ENCODE data around the gene ALG11.

Gene ALG11

GRCh38 chr13:52006523-52007245 is 5.5 kb upstream of the ALG11 start:
- TF ChIP-seq ZFX (IDR thresholded peaks at IDR 0.05; ENCODE audit: borderline replicate concordance) (no peak), CTCF (IDR thresholded peaks at IDR 0.05) (no peak)

GRCh38 chr13:52009946-52010345 is 2.3 kb upstream of the ALG11 start:
- TF ChIP-seq ZFX (IDR thresholded peaks at IDR 0.05; ENCODE audit: borderline replicate concordance) (no peak), CTCF (IDR thresholded peaks at IDR 0.05) (no peak)
- no peak overlapping the region for H3K27ac ChIP-seq

More at GRCh38 chr13:52006523-52007245, 5.5 kb upstream of the ALG11 start:
- H3K27ac ChIP-seq, result no peak overlapping the region

- peak within 1 kb of the TSS; percentile 60 for H3K27ac ChIP-seq
Observed at GRCh38 chr13:52010890-52011631, 1.1 kb upstream of the ALG11 start, which contains the start of gene ATP7B. ATP7B (minus strand) TSS chr13:52011450; CDS start chr13:52011337, 113 bp downstream.

GRCh38 chr13:52012512-52012836 is 276 bp downstream of the ALG11 start:
- peak overlapping the region; percentile 60 for H3K27ac ChIP-seq
- TF ChIP-seq CTCF (IDR thresholded peaks at IDR 0.05) (no peak), ZFX (IDR thresholded peaks at IDR 0.05; ENCODE audit: borderline replicate concordance) (no peak)

More at GRCh38 chr13:52010890-52011631, 1.1 kb upstream of the ALG11 start, which contains the start of gene ATP7B:
- TF ChIP-seq ZFX (IDR thresholded peaks at IDR 0.05; ENCODE audit: borderline replicate concordance) (no peak), CTCF (IDR thresholded peaks at IDR 0.05) (no peak)

- TF ChIP-seq ZFX (IDR thresholded peaks at IDR 0.05; ENCODE audit: borderline replicate concordance), result no peak
- no peak for TF ChIP-seq CTCF (IDR thresholded peaks at IDR 0.05)
- no peak overlapping the region for H3K27ac ChIP-seq
Observed at GRCh38 chr13:52016296-52016695, 4.1 kb downstream of the ALG11 start.

- TF ChIP-seq ZFX (IDR thresholded peaks at IDR 0.05; ENCODE audit: borderline replicate concordance), result no peak
- TF ChIP-seq CTCF (IDR thresholded peaks at IDR 0.05), result no peak
- no peak overlapping the region for H3K27ac ChIP-seq
Observed at GRCh38 chr13:52020191-52020590, 8.0 kb downstream of the ALG11 start.

GRCh38 chr13:52022356-52022755 is 10.2 kb downstream of the ALG11 start:
- no peak overlapping the region for H3K27ac ChIP-seq
- TF ChIP-seq ZFX (IDR thresholded peaks at IDR 0.05; ENCODE audit: borderline replicate concordance), result no peak
- TF ChIP-seq CTCF (IDR thresholded peaks at IDR 0.05), result no peak
